GM23338 (cell line): Measurements from ENCODE around the gene ATRIP. TPM values are rescaled to one million over a fixed set of nuclear protein-coding genes. Genes with fewer than 3 reads are reported as not detected.

Experiments
- ATAC-seq: fragments of 200-7000 bp; cut with Tn5 transposase; 3 replicates; pipeline ENCODE4 v1.9.1; 2020
- DNase-seq: peaks from one replicate; pipeline ENCODE4 v3.0.0-alpha.2; 2015; ENCODE audit warnings: low spot score
- H2AFZ ChIP-seq: fragments of 200-600 bp; sonication (generic); 2 replicates; pipeline ENCODE4 v1.8.0; 2016; ENCODE audit warnings: antibody characterized with exemption, mild to moderate bottlenecking, moderate library complexity
- H3F3A ChIP-seq: fragments of 200-600 bp; sonication (generic); replicated peaks from 2 replicates; pipeline ENCODE4 v1.8.0; 2017; ENCODE audit warnings: antibody characterized with exemption, mixed run types, low read depth
- H3K27ac ChIP-seq: fragments of 200-600 bp; sonication (generic); 2 replicates; pipeline ENCODE4 v1.6.1; 2016; ENCODE audit warnings: low read depth
- H3K27me3 ChIP-seq: fragments of 200-600 bp; sonication (generic); 2 replicates; pipeline ENCODE4 v1.8.0; 2016; ENCODE audit warnings: mild to moderate bottlenecking, mixed run types, moderate library complexity; ENCODE audit not compliant: insufficient read depth
- H3K36me3 ChIP-seq: fragments of 200-600 bp; sonication (generic); 2 replicates; pipeline ENCODE4 v1.8.0; 2016; ENCODE audit warnings: mild to moderate bottlenecking; ENCODE audit not compliant: insufficient read depth
- H3K4me1 ChIP-seq: fragments of 200-600 bp; sonication (generic); 2 replicates; pipeline ENCODE4 v1.8.0; 2016; ENCODE audit warnings: mild to moderate bottlenecking, moderate library complexity; ENCODE audit not compliant: insufficient read depth
- H3K4me2 ChIP-seq: fragments of 200-600 bp; sonication (generic); 2 replicates; pipeline ENCODE4 v1.7.1; 2017; ENCODE audit warnings: mixed run types
- H3K4me3 ChIP-seq: fragments of 200-600 bp; sonication (generic); 2 replicates; pipeline ENCODE4 v1.6.1; 2016; ENCODE audit warnings: mixed run types
- H3K79me2 ChIP-seq: fragments of 200-600 bp; sonication (generic); replicated peaks from 2 replicates; pipeline ENCODE4 v1.8.0; 2017; ENCODE audit warnings: mild to moderate bottlenecking; ENCODE audit not compliant: insufficient read depth
- H3K9me2 ChIP-seq: fragments of 200-600 bp; sonication (generic); 2 replicates; pipeline ENCODE4 v1.8.0; 2017; ENCODE audit not compliant: insufficient read depth
- H4K20me1 ChIP-seq: fragments of 200-600 bp; sonication (generic); replicated peaks from 2 replicates; pipeline ENCODE4 v1.8.0; 2017; ENCODE audit warnings: mild to moderate bottlenecking; ENCODE audit not compliant: insufficient read depth
- H3K27ac Mint-ChIP-seq: 2 replicates; pipeline ENCODE4 v1.8.0; 2020; ENCODE audit warnings: inconsistent platforms, mild to moderate bottlenecking, moderate library complexity, mixed read lengths
- H3K27me3 Mint-ChIP-seq: 3 replicates; pipeline ENCODE4 v1.8.0; 2022; ENCODE audit warnings: low read depth, mild to moderate bottlenecking, moderate library complexity, mixed read lengths, inconsistent platforms; ENCODE audit not compliant: insufficient read depth, poor library complexity
- H3K36me3 Mint-ChIP-seq: 3 replicates; pipeline ENCODE4 v1.8.0; 2021; ENCODE audit warnings: low read depth, mild to moderate bottlenecking, inconsistent platforms, moderate library complexity, mixed read lengths
- H3K4me1 Mint-ChIP-seq: 3 replicates; pipeline ENCODE4 v1.8.0; 2020; ENCODE audit warnings: mild to moderate bottlenecking, inconsistent platforms, mixed read lengths
- H3K4me3 Mint-ChIP-seq: 3 replicates; pipeline ENCODE4 v1.8.0; 2021; ENCODE audit warnings: moderate library complexity, mild to moderate bottlenecking, inconsistent platforms, mixed read lengths
- H3K9me3 Mint-ChIP-seq: 3 replicates; pipeline ENCODE4 v1.8.0; 2020; ENCODE audit warnings: moderate library complexity, mild to moderate bottlenecking, inconsistent platforms, mixed read lengths
- CREB1 ChIP-seq: fragments of 250-450 bp; sonication (Bioruptor Pico); IDR thresholded peaks from 2 replicates; pipeline ENCODE4 v1.5.0; 2020; ENCODE audit warnings: low read depth, mild to moderate bottlenecking, moderate library complexity
- EZH2 ChIP-seq: fragments of 200-600 bp; sonication (generic); IDR thresholded peaks from one replicate; pipeline ENCODE4 v1.8.0; 2017; ENCODE audit warnings: antibody characterized with exemption, mild to moderate bottlenecking, low read depth; ENCODE audit not compliant: unreplicated experiment
- EZH2phosphoT487 ChIP-seq: fragments of 200-600 bp; sonication (generic); IDR thresholded peaks from one replicate; pipeline ENCODE4 v1.8.1; 2018; ENCODE audit warnings: antibody characterized with exemption; ENCODE audit not compliant: unreplicated experiment
- NANOG ChIP-seq: IDR thresholded peaks from 2 replicates; pipeline ENCODE4 v1.6.1; 2016; ENCODE audit warnings: antibody characterized with exemption, borderline replicate concordance
- POLR2AphosphoS5 ChIP-seq: IDR thresholded peaks from 2 replicates; pipeline ENCODE4 v1.6.1; 2016; ENCODE audit warnings: antibody characterized with exemption, low read depth
- STAT1 ChIP-seq: IDR thresholded peaks from one replicate; pipeline ENCODE4 v1.6.1; 2016; ENCODE audit warnings: antibody characterized with exemption; ENCODE audit not compliant: unreplicated experiment
- ZNF331 ChIP-seq: fragments of 250-450 bp; sonication (Bioruptor Pico); IDR thresholded peaks from 2 replicates; pipeline ENCODE4 v1.5.0; 2020; ENCODE audit warnings: low read depth, mild to moderate bottlenecking, moderate library complexity
- ZNF462 ChIP-seq: fragments of 250-450 bp; sonication (Bioruptor Pico); IDR thresholded peaks from 2 replicates; pipeline ENCODE4 v1.5.0; 2020; ENCODE audit warnings: mild to moderate bottlenecking, moderate library complexity
- polyA plus RNA-seq: library from polyadenylated mRNA; unstranded; fragments of >200 nt; fragmentation: Nextera tagmentation; extraction: Ambion mirVana; gene quantifications from 2 replicates; pipeline ENCODE4 v1.2.1, GENCODE V29; 2016
- total RNA-seq: library from RNA; depleted of rRNA; stranded (reverse); fragments of >200 nt; shearing (Covaris generic); gene quantifications from 2 replicates; pipeline ENCODE4 v1.2.3, GENCODE V29; 2014
- TF ChIP-seq, protein P1 (sequence below): IDR thresholded peaks from one replicate; pipeline ENCODE4 v1.6.1; 2018; ENCODE audit warnings: antibody characterized with exemption; ENCODE audit not compliant: unreplicated experiment

ATRIP gene
- total and polyA plus RNA-seq, 2 experiments from 2014 or later: 5.8 to 17.3 TPM

GRCh38 chr3:48466386-48467109 lies 20.0 kb downstream of the ATRIP start (continued):
- TF ChIP-seq EZH2phosphoT487 (no peak), STAT1 (no peak), ZNF331 (no peak)
- TF ChIP-seq, protein P1, sequence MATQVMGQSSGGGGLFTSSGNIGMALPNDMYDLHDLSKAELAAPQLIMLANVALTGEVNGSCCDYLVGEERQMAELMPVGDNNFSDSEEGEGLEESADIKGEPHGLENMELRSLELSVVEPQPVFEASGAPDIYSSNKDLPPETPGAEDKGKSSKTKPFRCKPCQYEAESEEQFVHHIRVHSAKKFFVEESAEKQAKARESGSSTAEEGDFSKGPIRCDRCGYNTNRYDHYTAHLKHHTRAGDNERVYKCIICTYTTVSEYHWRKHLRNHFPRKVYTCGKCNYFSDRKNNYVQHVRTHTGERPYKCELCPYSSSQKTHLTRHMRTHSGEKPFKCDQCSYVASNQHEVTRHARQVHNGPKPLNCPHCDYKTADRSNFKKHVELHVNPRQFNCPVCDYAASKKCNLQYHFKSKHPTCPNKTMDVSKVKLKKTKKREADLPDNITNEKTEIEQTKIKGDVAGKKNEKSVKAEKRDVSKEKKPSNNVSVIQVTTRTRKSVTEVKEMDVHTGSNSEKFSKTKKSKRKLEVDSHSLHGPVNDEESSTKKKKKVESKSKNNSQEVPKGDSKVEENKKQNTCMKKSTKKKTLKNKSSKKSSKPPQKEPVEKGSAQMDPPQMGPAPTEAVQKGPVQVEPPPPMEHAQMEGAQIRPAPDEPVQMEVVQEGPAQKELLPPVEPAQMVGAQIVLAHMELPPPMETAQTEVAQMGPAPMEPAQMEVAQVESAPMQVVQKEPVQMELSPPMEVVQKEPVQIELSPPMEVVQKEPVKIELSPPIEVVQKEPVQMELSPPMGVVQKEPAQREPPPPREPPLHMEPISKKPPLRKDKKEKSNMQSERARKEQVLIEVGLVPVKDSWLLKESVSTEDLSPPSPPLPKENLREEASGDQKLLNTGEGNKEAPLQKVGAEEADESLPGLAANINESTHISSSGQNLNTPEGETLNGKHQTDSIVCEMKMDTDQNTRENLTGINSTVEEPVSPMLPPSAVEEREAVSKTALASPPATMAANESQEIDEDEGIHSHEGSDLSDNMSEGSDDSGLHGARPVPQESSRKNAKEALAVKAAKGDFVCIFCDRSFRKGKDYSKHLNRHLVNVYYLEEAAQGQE: no peak

DNA sequence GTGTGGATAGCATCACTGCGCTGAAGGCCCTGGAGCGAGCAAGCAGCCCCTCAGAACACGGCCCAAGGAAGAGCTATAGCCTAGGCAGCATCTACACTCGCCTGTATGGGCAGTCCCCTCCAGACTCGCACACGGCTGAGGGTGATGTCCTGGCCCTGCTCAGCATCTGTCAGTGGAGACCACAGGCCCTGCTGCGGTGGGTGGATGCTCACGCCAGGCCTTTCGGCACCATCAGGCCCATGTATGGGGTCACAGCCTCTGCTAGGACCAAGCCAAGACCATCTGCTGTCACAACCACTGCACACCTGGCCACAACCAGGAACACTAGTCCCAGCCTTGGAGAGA lies 20.5 kb downstream of the ATRIP start:
- Mint-ChIP-seq H3K9me3 (no peaks in the 10 kb centered on the region), H3K27ac (peak overlapping the region; percentile 99), H3K36me3 (peaks cover 38% of the 10 kb centered on the region), H3K4me1 (peaks cover 28% of the 10 kb centered on the region), H3K27me3 (peaks cover 12% of the 10 kb centered on the region), H3K4me3 (peak overlapping the region; percentile 36; the same call in 1 of the 3 replicates)
- H3K36me3 ChIP-seq: peaks cover 9% of the 10 kb centered on the region; the same call in 1 of the 2 replicates
- peaks cover 7% of the 10 kb centered on the region for H3K4me1 ChIP-seq
- H3K27me3 ChIP-seq: no peaks in the 10 kb centered on the region
- no peak for DNase-seq
- H3K79me2 ChIP-seq: peaks cover 18% of the 10 kb centered on the region
- H2AFZ ChIP-seq: no peak overlapping the region
- H3K4me3 ChIP-seq: no peak overlapping the region
- peak overlapping the region; percentile 96 for H3K27ac ChIP-seq
- no peak overlapping the region for H3K4me2 ChIP-seq
- H3F3A ChIP-seq: peaks cover 8% of the 10 kb centered on the region; the same call in 1 of the 2 replicates
- no peak for ATAC-seq
- H4K20me1 ChIP-seq: no peaks in the 10 kb centered on the region
- no peaks in the 10 kb centered on the region for H3K9me2 ChIP-seq
- TF ChIP-seq NANOG (no peak), STAT1 (no peak), EZH2 (no peak), ZNF462 (CRISPR knock-in tag) (no peak), CREB1 (CRISPR knock-in tag) (no peak), POLR2AphosphoS5 (no peak)
- TF ChIP-seq, protein P1: no peak
